GM12872 (cell line): ENCODE results near the gene CEBPE.

Source experiments
- CTCF ChIP-seq: IDR thresholded peaks from 3 replicates; pipeline ENCODE4 v1.5.1; 2011; ENCODE audit warnings: low read depth, mild to moderate bottlenecking, low read length, moderate library complexity; ENCODE audit not compliant: insufficient read depth

The CEBPE gene

GRCh38 chr14:23118506-23119362, at the start of gene CEBPE:
Gene CEBPE (minus strand): TSS chr14:23119255. CDS start chr14:23119091, 164 bp downstream.
- no peak for TF ChIP-seq CTCF

GRCh38 chr14:23168246-23168645, 49.2 kb upstream of the CEBPE start:
- TF ChIP-seq CTCF: no peak

GRCh38 chr14:23167116-23167847, 48.2 kb upstream of the CEBPE start:
- no peak for TF ChIP-seq CTCF

- no peak for TF ChIP-seq CTCF
These were observed 45.9 kb upstream of the CEBPE start for GRCh38 chr14:23164949-23165348.

GRCh38 chr14:23164250-23164649, 45.2 kb upstream of the CEBPE start:
- no peak for TF ChIP-seq CTCF

- no peak for TF ChIP-seq CTCF
These were observed 44.8 kb upstream of the CEBPE start for GRCh38 chr14:23163830-23164229.

GRCh38 chr14:23162800-23163199, 43.7 kb upstream of the CEBPE start:
- TF ChIP-seq CTCF: no peak
